ENCODE data around the gene COBL.

DNA sequence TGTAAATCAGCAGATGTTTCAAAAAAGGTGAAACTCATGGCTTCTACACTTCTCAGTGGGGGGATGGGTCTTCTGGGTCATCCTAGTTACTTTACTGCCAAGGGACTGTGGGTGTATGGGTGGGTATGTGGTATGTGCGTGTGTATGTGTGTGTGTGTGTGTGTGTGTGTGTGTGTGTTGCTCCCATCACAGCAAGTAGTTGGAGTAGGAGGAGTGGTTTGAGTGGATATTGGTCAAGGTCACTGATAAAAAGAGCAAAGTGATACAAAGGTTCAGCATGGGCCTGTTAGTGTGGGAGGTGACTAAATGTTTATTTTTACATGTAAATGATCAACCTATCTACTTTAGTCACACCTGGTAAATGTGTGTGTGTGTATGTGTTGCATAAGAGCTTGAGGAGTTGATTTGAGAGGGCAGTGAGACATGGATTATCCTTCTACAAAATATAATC is 11.8 kb upstream of the COBL start:
- TF ChIP-seq, protein P1, sequence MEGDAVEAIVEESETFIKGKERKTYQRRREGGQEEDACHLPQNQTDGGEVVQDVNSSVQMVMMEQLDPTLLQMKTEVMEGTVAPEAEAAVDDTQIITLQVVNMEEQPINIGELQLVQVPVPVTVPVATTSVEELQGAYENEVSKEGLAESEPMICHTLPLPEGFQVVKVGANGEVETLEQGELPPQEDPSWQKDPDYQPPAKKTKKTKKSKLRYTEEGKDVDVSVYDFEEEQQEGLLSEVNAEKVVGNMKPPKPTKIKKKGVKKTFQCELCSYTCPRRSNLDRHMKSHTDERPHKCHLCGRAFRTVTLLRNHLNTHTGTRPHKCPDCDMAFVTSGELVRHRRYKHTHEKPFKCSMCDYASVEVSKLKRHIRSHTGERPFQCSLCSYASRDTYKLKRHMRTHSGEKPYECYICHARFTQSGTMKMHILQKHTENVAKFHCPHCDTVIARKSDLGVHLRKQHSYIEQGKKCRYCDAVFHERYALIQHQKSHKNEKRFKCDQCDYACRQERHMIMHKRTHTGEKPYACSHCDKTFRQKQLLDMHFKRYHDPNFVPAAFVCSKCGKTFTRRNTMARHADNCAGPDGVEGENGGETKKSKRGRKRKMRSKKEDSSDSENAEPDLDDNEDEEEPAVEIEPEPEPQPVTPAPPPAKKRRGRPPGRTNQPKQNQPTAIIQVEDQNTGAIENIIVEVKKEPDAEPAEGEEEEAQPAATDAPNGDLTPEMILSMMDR (conservative IDR thresholded peaks at IDR 0.05; ENCODE audit: low read length) = no peak
- TF ChIP-seq EZH2phosphoT487 (IDR thresholded peaks at IDR 0.05; ENCODE audit: borderline replicate concordance) = no peak

Data from Loucy (cell line).